Left renal pelvis (tissue), 4 donors: ENCODE measurements around the gene EXOC4. TPM values are rescaled to one million over a fixed set of nuclear protein-coding genes. Genes with fewer than 3 reads are reported as not detected.
"Not testable (repeated sequence)": the region's sequence is repeated elsewhere in the genome, so short reads cannot be mapped to it uniquely, and the experiment has no call there.

ENCODE experiments used
- DNase-seq, 4 donors: peaks; one replicate each; pipeline ENCODE4 v3.0.0-alpha.2; 2013; ENCODE audit warnings: low read depth in 4 of 4, low spot score in 3 of 4
- polyA plus RNA-seq, 4 donors: library from polyadenylated mRNA; unstranded; fragments of 120-200 nt; gene quantifications; one replicate each; pipeline ENCODE4 v1.2.1, GENCODE V29; 2013; ENCODE audit not compliant: insufficient read length in 4 of 4

Gene EXOC4
- 10 to 100 TPM; 59.2 to 81.3 (median 72.0) TPM for polyA plus RNA-seq

- DNase-seq, result peak; percentile 96 to 99 (median 98)
These were observed at the start of gene EXOC4 for GRCh38 chr7:133252858-133253518. Gene EXOC4, plus strand, starts transcription at chr7:133253078.

GRCh38 chr7:133203490-133203889 is 49.4 kb upstream of the EXOC4 start:
- no peak for DNase-seq

GRCh38 chr7:133207687-133208086 is 45.2 kb upstream of the EXOC4 start:
- DNase-seq, result no peak

- DNase-seq, result not testable (repeated sequence)
These were observed 42.1 kb upstream of the EXOC4 start for GRCh38 chr7:133210817-133211216.

GRCh38 chr7:133213772-133214171 is 39.1 kb upstream of the EXOC4 start:
- not testable (repeated sequence) for DNase-seq

GRCh38 chr7:133217773-133218172 is 35.1 kb upstream of the EXOC4 start:
- no peak for DNase-seq

GRCh38 chr7:133230591-133231194 is 22.2 kb upstream of the EXOC4 start:
- DNase-seq, result no peak

- no peak for DNase-seq
These were observed 19.7 kb upstream of the EXOC4 start for GRCh38 chr7:133233142-133233541.

- DNase-seq, result no peak
These were observed 17.7 kb upstream of the EXOC4 start for GRCh38 chr7:133234961-133235875.

- DNase-seq, result no peak
These were observed 15.3 kb upstream of the EXOC4 start for GRCh38 chr7:133237545-133237944.

- no peak for DNase-seq
These were observed 12.6 kb upstream of the EXOC4 start for GRCh38 chr7:133240302-133240701.

GRCh38 chr7:133246558-133246957 is 6.3 kb upstream of the EXOC4 start:
- DNase-seq, result no peak

GRCh38 chr7:133248901-133249300 is 4.0 kb upstream of the EXOC4 start:
- no peak for DNase-seq

- DNase-seq, result no peak
These were observed 396 bp upstream of the EXOC4 start for GRCh38 chr7:133252506-133252857.

- no peak for DNase-seq
These were observed 619 bp downstream of the EXOC4 start for GRCh38 chr7:133253519-133253875.

- no peak for DNase-seq
These were observed 2.6 kb downstream of the EXOC4 start for GRCh38 chr7:133255486-133255885.

GRCh38 chr7:133258174-133258573 is 5.3 kb downstream of the EXOC4 start:
- DNase-seq, result no peak

GRCh38 chr7:133265821-133266220 is 12.9 kb downstream of the EXOC4 start:
- no peak for DNase-seq

- DNase-seq, result no peak
These were observed 15.5 kb downstream of the EXOC4 start for GRCh38 chr7:133268355-133268754.

- DNase-seq, result no peak
These were observed 19.5 kb downstream of the EXOC4 start for GRCh38 chr7:133272336-133272735.

- peak in 1 of 4 donors; percentile 30 for DNase-seq
These were observed 20.3 kb downstream of the EXOC4 start for GRCh38 chr7:133273227-133273626.

- DNase-seq, result no peak
These were observed 21.4 kb downstream of the EXOC4 start for GRCh38 chr7:133274265-133274664.
